PC-3 (cell line): ENCODE data around the gene SAMD3. TPM values are rescaled to one million over a fixed set of nuclear protein-coding genes. Genes with fewer than 3 reads are reported as not detected.

Experiments
- ATAC-seq: fragments of 200-7000 bp; cut with Tn5 transposase; 2 replicates; pipeline ENCODE4 v1.9.1; 2020; ENCODE audit warnings: mild to moderate bottlenecking, moderate library complexity
- BruUV-seq: library from RNA; stranded (reverse); fragments of 400-500 nt; replicated peaks from 2 replicates; lab custom pipeline; 2021; lab: Mats Ljungman, UMichigan
- CTCF ChIA-PET: fragments of 300-600 bp; sonication (Branson Sonifier 250); formaldehyde crosslinking; loops from one replicate; lab custom pipeline; 2022; ENCODE audit warnings: antibody characterized with exemption; lab: Charles Lee
- POLR2A ChIA-PET: fragments of 300-600 bp; sonication (Branson Sonifier 250); formaldehyde crosslinking; loops from one replicate; lab custom pipeline; 2022; ENCODE audit warnings: antibody characterized with exemption; ENCODE audit not compliant: unreplicated experiment; lab: Charles Lee
- DNase-seq: peaks from one replicate; pipeline ENCODE4 v3.0.0-alpha.2; 2015
- H2AFZ ChIP-seq: fragments of 300-600 bp; sonication (generic); 2 replicates; pipeline ENCODE4 v1.6.0; 2016; ENCODE audit warnings: antibody characterized with exemption, low read length
- H3F3A ChIP-seq: fragments of 300-600 bp; sonication (generic); one replicate; pipeline ENCODE4 v1.6.0; 2017; ENCODE audit warnings: antibody characterized with exemption, low read length, control low read depth, mild to moderate bottlenecking; ENCODE audit not compliant: unreplicated experiment
- H3K27ac ChIP-seq: fragments of 300-600 bp; sonication (generic); 2 replicates; pipeline ENCODE4 v1.5.1; 2016; ENCODE audit warnings: mild to moderate bottlenecking, low read length
- H3K27me3 ChIP-seq: fragments of 300-600 bp; sonication (generic); 2 replicates; pipeline ENCODE4 v1.6.1; 2016; ENCODE audit warnings: low read length, mixed read lengths
- H3K36me3 ChIP-seq: fragments of 300-600 bp; sonication (generic); 2 replicates; pipeline ENCODE4 v1.6.1; 2016; ENCODE audit warnings: low read depth, mixed run types, low read length, mixed read lengths
- H3K4me1 ChIP-seq: fragments of 300-600 bp; sonication (generic); 2 replicates; pipeline ENCODE4 v1.5.1; 2016; ENCODE audit warnings: low read length; ENCODE audit not compliant: insufficient read depth
- H3K4me2 ChIP-seq: fragments of 300-600 bp; sonication (generic); 2 replicates; pipeline ENCODE4 v1.6.0; 2016; ENCODE audit warnings: low read length
- H3K4me3 ChIP-seq: fragments of 300-600 bp; sonication (generic); 2 replicates; pipeline ENCODE4 v1.5.1; 2016; ENCODE audit warnings: mild to moderate bottlenecking, low read length, mixed read lengths
- H3K79me2 ChIP-seq: fragments of 300-600 bp; sonication (generic); 2 replicates; pipeline ENCODE4 v1.6.1; 2017; ENCODE audit warnings: low read length, mixed read lengths
- H3K9ac ChIP-seq: fragments of 300-600 bp; sonication (generic); 2 replicates; pipeline ENCODE4 v1.6.0; 2016; ENCODE audit warnings: mild to moderate bottlenecking, low read length
- H3K9me2 ChIP-seq: fragments of 300-600 bp; sonication (generic); replicated peaks from 2 replicates; pipeline ENCODE4 v1.6.1; 2016; ENCODE audit warnings: mixed run types, low read length, mixed read lengths
- H3K9me3 ChIP-seq: fragments of 300-600 bp; sonication (generic); 2 replicates; pipeline ENCODE4 v1.6.1; 2016; ENCODE audit warnings: low read length, mixed read lengths
- H4K20me1 ChIP-seq: fragments of 300-600 bp; sonication (generic); 2 replicates; pipeline ENCODE4 v1.6.1; 2016; ENCODE audit warnings: low read length, mixed read lengths
- CTCF ChIP-seq: fragments of 300-600 bp; sonication (generic); conservative IDR thresholded peaks from 2 replicates; pipeline ENCODE4 v1.5.1; 2017; ENCODE audit warnings: antibody characterized with exemption, low read depth, mild to moderate bottlenecking, low read length
- EZH2 ChIP-seq: fragments of 300-600 bp; sonication (generic); IDR thresholded peaks from one replicate; pipeline ENCODE4 v1.6.1; 2017; ENCODE audit warnings: antibody characterized with exemption, mild to moderate bottlenecking, low read length; ENCODE audit not compliant: unreplicated experiment
- EZH2phosphoT487 ChIP-seq: fragments of 300-600 bp; sonication (generic); IDR thresholded peaks from 2 replicates; pipeline ENCODE4 v1.6.1; 2018; ENCODE audit warnings: mild to moderate bottlenecking, antibody characterized with exemption, low read length, borderline replicate concordance
- intact Hi-C: fragments of 100-400 bp; cut with micrococcal nuclease; formaldehyde crosslinking; loops from 2 replicates; pipeline ENCODE4 v1.9.0; 2023
- total RNA-seq: library from RNA; depleted of rRNA; stranded (reverse); fragments of >200 nt; gene quantifications from 2 replicates; pipeline ENCODE4 v1.2.3, GENCODE V29; 2014

SAMD3 gene
- total RNA-seq, 1 experiment from 2014 or later: not detected

- POLR2A ChIA-PET: no interaction called here
- H2AFZ ChIP-seq: no peak overlapping the region
These were observed 36.8 kb upstream of the SAMD3 start for GRCh38 chr6:130259557-130259956.

GRCh38 chr6:130259140-130259539 is 36.4 kb upstream of the SAMD3 start:
- Histone ChIP-seq H3K27ac (no peak overlapping the region), H3K4me1 (no peaks in the 10 kb centered on the region), H4K20me1 (no peaks in the 10 kb centered on the region), H3K27me3 (peaks cover 8% of the 10 kb centered on the region; the same call in 1 of the 2 replicates), H3K9me2 (no peaks in the 10 kb centered on the region), H2AFZ (no peak overlapping the region), H3F3A (no peaks in the 10 kb centered on the region), H3K9ac (no peak overlapping the region), H3K4me3 (no peak overlapping the region), H3K79me2 (no peaks in the 10 kb centered on the region), H3K9me3 (no peaks in the 10 kb centered on the region), H3K36me3 (no peaks in the 10 kb centered on the region), H3K4me2 (no peak overlapping the region)
- ATAC-seq: no peak
- POLR2A ChIA-PET: no interaction called here
- DNase-seq: no peak
- no TSS peak for BruUV-seq
- intact Hi-C loops: no loop called here
- TF ChIP-seq EZH2 (no peak), CTCF (no peak), EZH2phosphoT487 (no peak)
- CTCF ChIA-PET: no interaction called here

More at GRCh38 chr6:130259557-130259956, 36.8 kb upstream of the SAMD3 start:
- Histone ChIP-seq H3K9ac (no peak overlapping the region), H3K79me2 (no peaks in the 10 kb centered on the region), H3K4me3 (no peak overlapping the region), H3K27ac (no peak overlapping the region), H3K9me2 (no peaks in the 10 kb centered on the region), H3K4me2 (no peak overlapping the region), H3K27me3 (peaks cover 6% of the 10 kb centered on the region; the same call in 1 of the 2 replicates), H3K4me1 (no peaks in the 10 kb centered on the region), H3K9me3 (no peaks in the 10 kb centered on the region), H3F3A (no peaks in the 10 kb centered on the region), H4K20me1 (no peaks in the 10 kb centered on the region), H3K36me3 (no peaks in the 10 kb centered on the region)
- ATAC-seq (no peak), DNase-seq (no peak)
- intact Hi-C loops: no loop called here
- no peak for TF ChIP-seq CTCF
- no peak for TF ChIP-seq EZH2phosphoT487
- TF ChIP-seq EZH2: no peak
- BruUV-seq: no TSS peak
- CTCF ChIA-PET: no interaction called here

GRCh38 chr6:130252527-130253237 is 29.9 kb upstream of the SAMD3 start:
- intact Hi-C loops: no loop called here
- H3K36me3 ChIP-seq: no peaks in the 10 kb centered on the region
- no peak overlapping the region for H3K27ac ChIP-seq
- H3K79me2 ChIP-seq: no peaks in the 10 kb centered on the region
- CTCF ChIA-PET: no interaction called here
- no peaks in the 10 kb centered on the region for H3K4me1 ChIP-seq
- no peak overlapping the region for H3K9ac ChIP-seq
- no peaks in the 10 kb centered on the region for H4K20me1 ChIP-seq
- no peak for ATAC-seq
- POLR2A ChIA-PET: no interaction called here
- no peaks in the 10 kb centered on the region for H3K9me2 ChIP-seq
- no TSS peak for BruUV-seq
- TF ChIP-seq EZH2phosphoT487: no peak
- TF ChIP-seq CTCF: no peak
- TF ChIP-seq EZH2: no peak
- DNase-seq: no peak
- H3K27me3 ChIP-seq: peaks cover 8% of the 10 kb centered on the region; the same call in 1 of the 2 replicates
- H3F3A ChIP-seq: no peaks in the 10 kb centered on the region
- no peak overlapping the region for H2AFZ ChIP-seq
- H3K9me3 ChIP-seq: no peaks in the 10 kb centered on the region
- H3K4me3 ChIP-seq: no peak overlapping the region
- no peak overlapping the region for H3K4me2 ChIP-seq
